Amniotic epithelial cell (primary cell): ENCODE results near the gene CLIP4.
A peak's percentile ranks its signal among the peaks of the same experiment; 100 is the strongest.
"Not testable (repeated sequence)": the region's sequence is repeated elsewhere in the genome, so short reads cannot be mapped to it uniquely, and the experiment has no call there.

Source experiments
- DNase-seq: peaks from one replicate; pipeline ENCODE4 v3.0.0-alpha.2; 2010; ENCODE audit warnings: low read depth

Gene CLIP4

GRCh38 chr2:29104688-29105087, 10.5 kb upstream of the CLIP4 start:
- no peak for DNase-seq

- DNase-seq: no peak
These were observed 9.8 kb upstream of the CLIP4 start for GRCh38 chr2:29105375-29105774.

GRCh38 chr2:29106256-29106655, 9.0 kb upstream of the CLIP4 start:
- no peak for DNase-seq

GRCh38 chr2:29106980-29107388, 8.2 kb upstream of the CLIP4 start:
- peak; percentile 89 for DNase-seq

DNA sequence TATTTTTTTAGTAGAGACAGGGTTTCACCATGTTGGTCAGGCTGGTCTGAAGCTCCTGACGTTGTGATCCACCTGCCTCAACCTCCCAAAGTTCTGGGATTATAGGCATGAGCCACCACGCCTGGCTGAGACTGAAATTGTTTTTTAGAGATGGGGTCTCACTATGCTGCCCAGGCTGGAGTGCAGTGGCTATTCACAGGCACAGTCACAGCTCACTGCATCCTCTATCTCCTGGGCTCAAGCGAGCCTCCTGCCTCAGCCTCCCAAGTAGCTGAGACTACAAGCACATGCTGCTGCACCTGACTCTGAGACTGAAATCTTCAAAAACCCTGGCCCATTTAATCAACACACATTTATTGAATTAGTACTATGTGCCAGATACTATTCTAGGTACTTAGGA, 7.7 kb upstream of the CLIP4 start:
- DNase-seq: not testable (repeated sequence)

DNA sequence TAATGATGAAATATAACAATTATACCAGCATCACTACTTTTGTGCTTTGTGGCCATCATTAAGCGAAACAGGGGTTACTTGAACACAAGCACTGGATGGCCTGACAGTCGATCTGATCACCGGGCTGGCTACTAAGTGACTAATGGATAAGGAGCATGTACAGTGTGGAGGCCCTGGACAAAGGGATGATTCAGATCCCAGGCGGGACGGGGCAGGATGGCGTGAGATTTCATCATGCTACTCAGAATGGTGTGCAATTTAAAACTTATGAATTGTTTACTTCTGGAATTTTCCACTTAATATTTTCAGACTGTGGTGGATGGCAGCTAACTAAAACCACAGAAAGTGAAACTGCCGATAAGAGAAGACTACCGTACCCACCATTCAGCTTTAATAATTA, 7.0 kb upstream of the CLIP4 start:
- peak; percentile 96 for DNase-seq

DNA sequence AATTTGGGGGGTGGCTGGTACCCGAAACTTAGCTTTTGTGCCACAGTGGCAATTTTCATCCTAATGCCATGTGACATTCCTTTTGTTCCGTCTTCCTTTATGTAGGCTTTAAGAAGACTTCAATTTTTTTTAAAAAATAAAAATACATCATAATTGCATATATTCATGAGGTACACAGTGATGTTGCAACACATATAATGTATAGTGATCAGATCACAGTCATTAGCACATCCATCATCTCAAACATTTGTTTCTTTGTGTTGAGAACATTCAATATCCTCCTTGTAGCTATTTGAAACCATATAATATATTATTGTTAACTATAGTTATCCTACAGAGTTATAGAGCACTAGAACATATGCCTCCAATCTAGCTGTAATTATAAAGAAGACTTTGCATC, 6.0 kb upstream of the CLIP4 start:
- no peak for DNase-seq

DNA sequence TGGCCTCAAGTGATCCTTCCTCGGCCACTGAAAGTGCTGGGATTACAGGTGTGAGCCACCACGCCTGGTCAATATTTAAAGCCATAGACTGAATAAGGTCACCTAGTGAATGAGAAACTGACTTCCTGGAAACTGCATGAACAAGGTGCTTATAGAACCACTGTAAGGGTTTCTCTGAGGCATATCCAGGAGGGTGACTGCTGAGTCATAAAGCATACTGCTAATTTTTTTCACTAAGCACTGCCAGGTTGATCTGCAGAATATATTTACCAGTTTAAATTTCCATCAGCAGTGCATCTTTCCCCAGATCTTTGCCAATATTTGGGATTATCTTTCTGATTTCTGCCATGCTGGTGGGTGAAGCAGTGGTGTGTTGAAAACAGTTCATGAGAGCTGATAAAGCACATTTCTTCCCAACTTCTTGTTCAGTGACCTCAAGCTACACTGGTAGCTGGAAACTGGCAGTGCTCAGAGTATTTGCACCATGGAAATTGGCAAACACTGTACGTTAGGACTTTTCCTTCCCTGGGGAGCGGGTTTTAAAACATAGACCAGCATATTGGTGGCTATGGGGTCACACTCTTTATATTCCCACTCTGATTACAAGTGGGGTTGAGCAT, 4.2 kb upstream of the CLIP4 start:
- no peak for DNase-seq

DNA sequence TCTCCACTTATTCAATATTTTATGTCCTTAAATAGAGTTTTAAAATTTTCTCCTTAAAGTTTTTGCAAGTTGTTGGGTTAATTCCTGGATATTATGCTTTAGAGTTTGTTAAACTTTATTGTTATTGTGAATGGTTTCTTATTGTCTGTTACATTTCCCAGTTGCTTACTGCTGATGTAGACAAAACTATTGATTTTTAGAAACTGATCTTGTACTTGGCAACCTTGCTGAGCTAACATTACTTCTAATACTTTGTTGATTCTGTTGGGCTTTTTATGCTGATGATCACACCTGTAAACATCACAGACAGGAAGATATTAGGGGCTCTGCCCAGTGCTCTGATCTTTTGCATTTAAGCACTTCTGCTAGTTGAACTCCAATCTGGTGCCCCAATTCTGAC, 2.8 kb upstream of the CLIP4 start:
- no peak for DNase-seq

- peak; percentile 88 for DNase-seq
These were observed 2.1 kb upstream of the CLIP4 start for GRCh38 chr2:29113027-29113686.

DNA sequence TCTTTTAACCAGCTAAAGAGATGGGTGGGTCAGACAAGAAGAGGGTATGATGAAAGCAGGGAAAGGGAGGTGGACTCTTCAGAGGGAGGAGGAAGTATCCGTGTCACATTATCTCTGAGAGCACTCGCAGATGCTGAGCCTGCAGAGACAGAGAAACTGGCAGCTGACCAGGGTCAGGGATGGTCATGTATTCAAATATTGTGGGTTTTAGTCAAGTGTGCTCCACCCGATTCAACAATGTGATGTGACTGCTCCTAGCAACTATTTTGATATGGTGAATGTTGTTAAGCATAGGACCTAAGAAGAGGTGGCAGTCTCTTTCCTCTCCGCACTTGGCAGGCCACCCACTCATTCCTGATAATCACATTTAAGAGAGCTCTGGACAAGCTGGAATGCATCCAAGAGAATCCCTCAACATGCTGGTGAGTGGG, 1.3 kb upstream of the CLIP4 start:
- peak; percentile 55 for DNase-seq

- no peak for DNase-seq
These were observed 649 bp upstream of the CLIP4 start for GRCh38 chr2:29114586-29114945.

GRCh38 chr2:29115797-29116781, 874 bp downstream of the CLIP4 start:
- DNase-seq: peak; percentile 94

DNA sequence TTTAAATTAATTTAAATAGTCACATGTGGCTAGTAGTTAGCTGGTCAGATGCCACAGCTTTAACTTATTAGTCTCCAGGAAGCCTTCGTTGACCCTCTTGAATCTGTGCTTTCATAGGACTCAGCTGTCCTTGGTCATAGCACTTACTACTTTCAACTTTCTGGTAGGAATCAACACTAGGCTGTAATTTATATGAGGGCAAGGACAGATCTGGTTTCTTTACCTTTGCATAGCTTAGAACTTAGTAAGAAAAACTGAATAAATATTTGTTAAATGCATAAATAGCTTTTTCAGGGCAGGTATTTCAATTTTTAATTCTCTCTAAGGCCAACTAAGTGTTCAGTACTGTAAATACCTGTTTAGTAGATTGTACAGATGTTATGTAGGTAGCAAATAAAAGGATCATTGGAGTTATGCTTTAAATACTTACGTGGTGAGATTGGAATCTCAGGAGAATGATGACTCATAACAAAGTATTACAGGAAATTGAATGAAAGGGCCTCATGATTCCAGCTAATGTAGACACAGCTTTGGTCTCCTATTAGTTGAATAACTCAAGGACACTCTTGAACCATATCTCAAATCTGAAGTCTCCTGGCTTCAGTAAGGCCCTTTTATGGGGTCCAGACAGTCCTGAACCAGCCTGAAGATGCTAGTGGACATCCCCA, 2.6 kb downstream of the CLIP4 start:
- DNase-seq: peak; percentile 74

GRCh38 chr2:29119211-29119610, 4.0 kb downstream of the CLIP4 start:
- no peak for DNase-seq

GRCh38 chr2:29120846-29121245, 5.6 kb downstream of the CLIP4 start:
- no peak for DNase-seq

- DNase-seq: peak; percentile 91
These were observed 8.6 kb downstream of the CLIP4 start for GRCh38 chr2:29123617-29124349.

- no peak for DNase-seq
These were observed 9.3 kb downstream of the CLIP4 start for GRCh38 chr2:29124504-29124903.

DNA sequence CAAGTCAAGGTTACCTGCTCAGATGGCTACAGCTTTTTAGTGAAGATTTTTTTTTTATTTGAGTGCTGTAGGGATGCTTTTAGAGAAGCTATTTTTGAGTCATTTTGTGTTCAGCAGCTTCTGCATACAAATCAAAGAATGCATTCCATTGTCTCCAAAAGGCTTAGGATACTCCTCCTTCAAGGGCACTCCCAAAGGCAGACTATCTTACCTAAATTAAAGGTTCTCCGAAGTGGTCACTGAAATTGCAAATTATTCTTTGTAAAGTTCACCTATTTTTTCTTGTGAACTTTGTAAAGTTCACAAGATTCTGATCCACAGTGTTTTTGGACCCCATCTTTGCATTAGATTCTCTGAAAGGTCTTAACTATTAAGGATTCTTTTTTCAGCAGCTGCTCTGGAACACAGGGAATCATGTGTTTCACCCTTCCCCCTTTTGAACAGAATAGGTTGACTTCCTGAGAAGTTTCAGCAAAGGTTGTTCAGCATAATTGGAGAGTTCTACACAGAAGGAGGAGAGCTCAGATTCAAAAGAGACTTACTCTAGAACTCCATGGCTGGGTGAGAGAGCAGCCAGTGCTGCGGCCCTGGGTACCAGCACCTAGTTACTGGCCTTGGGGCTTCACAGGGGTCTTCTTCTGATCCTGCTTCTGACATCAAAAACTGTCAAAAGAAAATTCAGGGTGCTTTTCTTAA, 14.5 kb downstream of the CLIP4 start:
- peak; percentile 34 for DNase-seq

GRCh38 chr2:29130295-29130694, 15.1 kb downstream of the CLIP4 start:
- DNase-seq: peak; percentile 84

- DNase-seq: no peak
These were observed 19.7 kb downstream of the CLIP4 start for GRCh38 chr2:29134933-29135332.
